Neuronal stem cell (in vitro differentiated cells): ENCODE measurements around the gene P4HA3.

Experiments used
- DNase-seq: peaks from one replicate; pipeline ENCODE4 v3.0.0-alpha.2; 2013; ENCODE audit warnings: low spot score
- H2AFZ ChIP-seq: one replicate; pipeline ENCODE4 v1.6.1; 2013; ENCODE audit warnings: mild to moderate bottlenecking, low read length, inconsistent platforms
- H2AK5ac ChIP-seq: 2 replicates; pipeline ENCODE4 v1.6.1; 2013; ENCODE audit warnings: low read depth, mild to moderate bottlenecking, inconsistent platforms, low read length, moderate library complexity, mixed read lengths
- H2BK120ac ChIP-seq: 2 replicates; pipeline ENCODE4 v1.6.1; 2013; ENCODE audit warnings: low read depth, mild to moderate bottlenecking, inconsistent platforms, low read length, moderate library complexity, mixed read lengths
- H2BK12ac ChIP-seq: one replicate; pipeline ENCODE4 v1.6.1; 2013; ENCODE audit warnings: low read length, inconsistent platforms
- H2BK15ac ChIP-seq: 2 replicates; pipeline ENCODE4 v1.6.1; 2013; ENCODE audit warnings: mild to moderate bottlenecking, low read length, inconsistent platforms, mixed read lengths
- H2BK5ac ChIP-seq: one replicate; pipeline ENCODE4 v1.6.1; 2013; ENCODE audit warnings: inconsistent platforms, mild to moderate bottlenecking, low read length, moderate library complexity
- H3K14ac ChIP-seq: one replicate; pipeline ENCODE4 v1.6.1; 2013; ENCODE audit warnings: low read length, inconsistent platforms
- H3K18ac ChIP-seq: 2 replicates; pipeline ENCODE4 v1.6.1; 2013; ENCODE audit warnings: low read length, inconsistent platforms
- H3K23ac ChIP-seq: 2 replicates; pipeline ENCODE4 v1.6.1; 2013; ENCODE audit warnings: low read depth, mild to moderate bottlenecking, mixed read lengths, low read length, inconsistent platforms; ENCODE audit not compliant: poor library complexity
- H3K27ac ChIP-seq: replicated peaks from 3 replicates; pipeline ENCODE4 v1.5.1; 2013; ENCODE audit warnings: low read length, inconsistent platforms
- H3K27me3 ChIP-seq, 3 experiments: 2 replicates each; pipeline ENCODE4 v1.6.1; 2013; ENCODE audit warnings: low read length in 3 of 3, mild to moderate bottlenecking in 2 of 3, inconsistent platforms in 1 of 3, low read depth in 1 of 3, mixed read lengths in 1 of 3, moderate library complexity in 1 of 3; ENCODE audit not compliant: control insufficient read depth in 3 of 3, insufficient read depth in 3 of 3
- H3K36me3 ChIP-seq, 2 donors: replicated peaks in 1 of 2; 2 replicates each; pipeline ENCODE4 v1.6.1; 2013; ENCODE audit warnings: low read length in 2 of 2; ENCODE audit not compliant: control insufficient read depth in 2 of 2, insufficient read depth in 2 of 2
- H3K4ac ChIP-seq: 2 replicates; pipeline ENCODE4 v1.6.1; 2013; ENCODE audit warnings: inconsistent platforms, mild to moderate bottlenecking, low read length, moderate library complexity
- H3K4me1 ChIP-seq, 2 donors: 1 replicate in 1 of 2; 2 replicates in 1 of 2; pipeline ENCODE4 v1.6.1; 2013; ENCODE audit warnings: low read length in 2 of 2, low read depth in 1 of 2; ENCODE audit not compliant: control insufficient read depth in 2 of 2, insufficient read depth in 1 of 2
- H3K4me2 ChIP-seq: one replicate; pipeline ENCODE4 v1.6.1; 2013; ENCODE audit warnings: mild to moderate bottlenecking, low read length, inconsistent platforms; ENCODE audit not compliant: insufficient read depth, poor library complexity, severe bottlenecking
- H3K4me3 ChIP-seq, 2 donors: 2 replicates each; pipeline ENCODE4 v1.5.1; 2013; ENCODE audit warnings: low read length in 2 of 2, mild to moderate bottlenecking in 2 of 2, inconsistent platforms in 1 of 2, moderate library complexity in 1 of 2
- H3K79me1 ChIP-seq: one replicate; pipeline ENCODE4 v1.6.1; 2013; ENCODE audit warnings: low read depth, mild to moderate bottlenecking, inconsistent platforms, low read length, moderate library complexity
- H3K9ac ChIP-seq: one replicate; pipeline ENCODE4 v1.6.1; 2013; ENCODE audit warnings: mild to moderate bottlenecking, low read depth, low read length, inconsistent platforms; ENCODE audit not compliant: poor library complexity
- H3K9me3 ChIP-seq, 2 donors: replicated peaks in 1 of 2; 2 replicates each; pipeline versions ENCODE3 to v1.6.1; 2013; ENCODE audit warnings: low read length in 2 of 2, mild to moderate bottlenecking in 2 of 2, inconsistent platforms in 1 of 2, low read depth in 1 of 2, mixed read lengths in 1 of 2, moderate library complexity in 1 of 2; ENCODE audit not compliant: control insufficient read depth in 2 of 2, insufficient read depth in 1 of 2
- H4K8ac ChIP-seq: one replicate; pipeline ENCODE4 v1.6.1; 2013; ENCODE audit warnings: low read depth, mild to moderate bottlenecking, inconsistent platforms, low read length, moderate library complexity
- H4K91ac ChIP-seq: one replicate; pipeline ENCODE4 v1.6.1; 2013; ENCODE audit warnings: low read length, low read depth, mild to moderate bottlenecking, inconsistent platforms; ENCODE audit not compliant: poor library complexity
- WGBS, 2 donors: extraction: QIAGEN DNeasy Blood & Tissue Kit; methylation state at CpG; one replicate each; pipeline ENCODE4 v1.1.7; 2013; ENCODE audit warnings: missing lambda C conversion rate in 2 of 2, mixed read lengths in 1 of 2; ENCODE audit not compliant: insufficient read length in 2 of 2, insufficient replicate concordance in 1 of 2; ENCODE audit errors: extremely low coverage in 2 of 2; 5-methylcytosine and 5-hydroxymethylcytosine counted together

The P4HA3 gene

DNA sequence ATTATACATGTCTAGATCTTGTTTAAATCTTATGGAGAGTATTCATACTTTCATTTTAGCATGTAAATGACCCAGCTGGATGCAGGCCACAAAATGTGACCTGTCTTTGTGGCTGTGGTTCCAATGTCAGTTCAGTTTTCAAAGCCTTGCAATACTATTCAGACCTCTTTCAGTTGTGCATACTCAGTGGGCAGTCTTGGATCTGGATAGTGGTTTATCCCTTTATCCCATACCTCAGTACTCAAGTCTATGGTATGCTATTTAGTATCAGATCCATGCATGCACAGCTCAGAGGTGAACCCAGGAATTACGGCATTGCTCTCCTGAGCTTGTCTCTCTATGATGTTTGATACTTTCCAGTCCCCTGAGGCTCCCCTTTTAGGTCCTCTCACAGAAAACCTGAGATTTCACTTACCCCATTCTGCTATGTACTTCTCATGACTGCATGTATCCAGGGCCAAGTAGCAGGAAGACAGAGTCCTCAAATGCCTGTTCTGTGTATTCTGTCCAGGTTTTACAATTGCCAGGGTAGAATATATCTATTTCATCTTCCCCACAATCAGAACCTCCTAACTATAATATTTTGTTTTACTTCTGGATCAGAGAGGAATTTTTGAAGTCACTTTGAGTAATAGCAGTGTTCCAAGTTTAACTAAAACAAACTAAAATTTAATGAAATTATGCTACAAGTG, 6.9 kb upstream of the P4HA3 start:
- Histone ChIP-seq H2BK120ac (no peak overlapping the region), H3K4ac (no peak overlapping the region), H2BK12ac (no peak overlapping the region), H3K4me2 (no peak overlapping the region), H3K4me3 (no peak overlapping the region), H2AFZ (no peak overlapping the region), H3K4me1 (peaks cover 0 to 6% of the 10 kb centered on the region in 2 donors), H3K9me3 (peaks cover 0 to 10% of the 10 kb centered on the region in 2 donors), H2AK5ac (no peak overlapping the region), H2BK15ac (no peak overlapping the region), H3K27me3 (peaks cover 0 to 8% (median 0%) of the 10 kb centered on the region in 3 experiments), H4K91ac (no peak overlapping the region), H4K8ac (no peak overlapping the region), H3K18ac (no peak overlapping the region), H3K36me3 (no peaks in the 10 kb centered on the region), H3K9ac (no peak overlapping the region), H3K27ac (no peak overlapping the region), H3K23ac (no peak overlapping the region), H3K79me1 (no peaks in the 10 kb centered on the region), H3K14ac (no peak overlapping the region), H2BK5ac (no peak overlapping the region)
- DNase-seq, result no peak
- WGBS, 2 donors, result no CpG with 5 or more reads among the region's 1 CpG

DNA sequence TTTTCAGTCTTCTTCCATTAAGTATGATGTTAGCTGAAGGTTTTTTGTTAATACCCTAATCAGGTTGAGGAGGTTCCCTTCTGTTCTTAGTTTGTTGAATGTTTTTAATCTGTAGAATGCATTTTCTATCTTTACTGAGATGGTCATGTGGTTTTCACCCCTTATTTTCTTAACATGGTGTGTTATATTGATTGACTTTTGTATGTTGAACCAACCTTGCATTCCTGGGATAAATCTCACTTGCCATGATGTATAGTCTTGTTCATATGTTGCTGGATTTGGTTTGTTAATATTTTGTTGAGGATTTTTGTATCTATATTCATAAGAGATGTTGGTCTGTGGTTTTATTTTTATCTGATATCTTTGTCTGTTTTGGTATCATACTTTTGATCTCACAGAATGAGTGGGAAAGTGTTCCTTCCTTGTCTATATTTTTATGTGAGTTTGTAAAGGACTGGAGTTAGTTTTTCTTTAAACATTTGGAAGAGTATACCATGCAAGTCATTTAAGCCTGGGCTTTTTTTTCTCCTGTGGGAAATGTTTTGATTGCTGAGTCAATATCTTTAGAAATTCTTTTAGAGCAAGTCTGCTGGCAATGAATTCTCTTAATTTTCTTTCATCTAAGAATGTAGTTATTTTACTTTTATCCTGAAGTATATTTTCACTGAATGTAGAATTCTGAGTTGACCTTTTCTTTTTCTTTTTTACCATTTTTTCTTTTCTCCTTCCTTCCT, 5.5 kb upstream of the P4HA3 start:
- DNase-seq, result no peak
- Histone ChIP-seq H3K79me1 (no peaks in the 10 kb centered on the region), H2BK5ac (no peak overlapping the region), H3K14ac (no peak overlapping the region), H2BK15ac (no peak overlapping the region), H3K27ac (no peak overlapping the region), H3K4me1 (peaks cover 0 to 6% of the 10 kb centered on the region in 2 donors), H3K4ac (no peak overlapping the region), H3K36me3 (no peaks in the 10 kb centered on the region), H3K18ac (no peak overlapping the region), H2AFZ (no peak overlapping the region), H3K4me3 (no peak overlapping the region), H2BK12ac (no peak overlapping the region), H2BK120ac (no peak overlapping the region), H4K8ac (no peak overlapping the region), H3K4me2 (no peak overlapping the region), H2AK5ac (no peak overlapping the region), H3K27me3 (peaks cover 0 to 22% (median 3%) of the 10 kb centered on the region in 3 experiments), H3K23ac (no peak overlapping the region), H3K9ac (no peak overlapping the region), H4K91ac (no peak overlapping the region), H3K9me3 (peaks cover 0 to 16% of the 10 kb centered on the region in 2 donors)

DNA sequence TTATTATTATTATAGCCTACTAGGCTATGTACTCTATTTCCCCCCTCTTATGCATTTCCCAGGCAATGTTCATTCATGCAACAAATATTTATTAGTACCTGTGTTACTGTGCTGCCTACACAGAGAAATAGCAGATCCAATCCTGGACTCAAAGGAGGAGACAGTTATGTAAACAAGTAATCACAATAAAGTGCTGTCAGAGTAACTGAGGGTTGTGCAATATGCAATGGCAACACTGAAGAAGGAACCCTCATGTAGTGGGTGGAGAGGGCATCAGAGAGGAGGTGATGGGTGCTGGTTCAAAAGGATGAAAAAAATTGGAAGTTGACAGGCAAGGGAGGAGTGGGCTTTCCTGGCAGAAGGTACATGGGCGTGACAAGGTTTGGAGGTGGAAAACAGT, 886 bp upstream of the P4HA3 start:
- Histone ChIP-seq H2AK5ac (no peak overlapping the region), H3K4me2 (no peak overlapping the region), H4K91ac (no peak overlapping the region), H3K9ac (no peak overlapping the region), H3K27ac (no peak overlapping the region), H3K79me1 (no peaks in the 10 kb centered on the region), H2AFZ (no peak overlapping the region), H3K18ac (no peak overlapping the region), H4K8ac (no peak overlapping the region), H3K4me1 (peaks cover 0 to 5% of the 10 kb centered on the region in 2 donors), H3K9me3 (peaks cover 2 to 15% of the 10 kb centered on the region in 2 donors), H3K4me3 (no peak overlapping the region), H2BK12ac (no peak overlapping the region), H2BK120ac (no peak overlapping the region), H3K4ac (no peak overlapping the region), H3K23ac (no peak overlapping the region), H3K36me3 (no peaks in the 10 kb centered on the region), H3K27me3 (peaks cover 0 to 62% (median 22%) of the 10 kb centered on the region in 3 experiments), H2BK5ac (no peak overlapping the region), H2BK15ac (no peak overlapping the region), H3K14ac (no peak overlapping the region)
- DNase-seq, result no peak
- WGBS, 2 donors, result no CpG with 5 or more reads among the region's 1 CpG

DNA sequence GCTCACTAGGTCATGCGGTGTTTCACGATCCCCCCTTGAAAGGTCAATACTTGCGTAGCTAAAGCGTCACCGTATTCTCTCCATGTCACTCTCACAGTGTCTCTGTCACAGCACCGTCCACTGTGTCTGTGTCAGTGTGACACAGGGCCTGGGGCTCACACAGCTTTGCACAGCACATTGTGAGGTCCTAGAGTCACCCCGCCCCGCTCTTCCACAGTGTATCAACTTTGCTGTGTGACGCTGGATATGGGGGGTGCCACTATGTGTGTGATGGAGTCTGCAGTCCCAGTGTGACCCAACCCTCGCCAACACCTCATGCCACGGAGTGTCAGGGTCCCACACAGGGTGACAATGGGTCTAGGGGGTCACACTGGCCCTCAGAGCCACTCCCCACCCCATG, 583 bp downstream of the P4HA3 start:
- peak overlapping the region; percentile 38 for H3K23ac ChIP-seq
- H2BK15ac ChIP-seq, result no peak overlapping the region
- H3K4ac ChIP-seq, result no peak overlapping the region
- H3K79me1 ChIP-seq, result no peaks in the 10 kb centered on the region
- H2AFZ ChIP-seq, result peak overlapping the region; percentile 88
- no peak overlapping the region for H4K91ac ChIP-seq
- peak overlapping the region; percentile 31 for H3K18ac ChIP-seq
- H3K27me3 ChIP-seq, result peaks cover 0 to 75% (median 22%) of the 10 kb centered on the region in 3 experiments
- WGBS, 2 donors, result no CpG with 5 or more reads among the region's 11 CpGs
- peak overlapping the region; percentile 30 for H4K8ac ChIP-seq
- H3K27ac ChIP-seq, result no peak overlapping the region
- H3K4me1 ChIP-seq, result peaks cover 0 to 5% of the 10 kb centered on the region in 2 donors
- peak overlapping the region; percentile 27 to 76 for H3K4me3 ChIP-seq
- DNase-seq, result no peak
- H2BK5ac ChIP-seq, result no peak overlapping the region
- no peak overlapping the region for H3K14ac ChIP-seq
- H3K9me3 ChIP-seq, result peaks cover 2 to 10% of the 10 kb centered on the region in 2 donors
- H2BK12ac ChIP-seq, result no peak overlapping the region
- no peaks in the 10 kb centered on the region for H3K36me3 ChIP-seq
- peak overlapping the region; percentile 38 for H3K9ac ChIP-seq
- peak overlapping the region; percentile 79 for H3K4me2 ChIP-seq
- H2BK120ac ChIP-seq, result no peak overlapping the region
- peak overlapping the region; percentile 2 for H2AK5ac ChIP-seq
